OCI-LY1 (cell line): Measurements from ENCODE around the gene OR2C1.

Experiments
- CTCF ChIP-seq: fragments of 200-600 bp; sonication (generic), shearing (Covaris generic); IDR thresholded peaks from 2 replicates; pipeline ENCODE4 v1.5.1; 2017; ENCODE audit warnings: mild to moderate bottlenecking, antibody characterized with exemption, low read length, moderate library complexity, mixed read lengths
- EZH2 ChIP-seq: fragments of 200-600 bp; sonication (generic), shearing (Covaris generic); IDR thresholded peaks from 2 replicates; pipeline ENCODE4 v1.8.0; 2017; ENCODE audit warnings: borderline replicate concordance, mixed run types, mild to moderate bottlenecking, antibody characterized with exemption, low read length, moderate library complexity, mixed read lengths

GRCh38 chr16:3383045-3383448 lies 27.4 kb downstream of the OR2C1 start:
- TF ChIP-seq CTCF (no peak), EZH2 (no peak)
